GM23338 (cell line): Measurements from ENCODE around the gene IBA57. TPM values are rescaled to one million over a fixed set of nuclear protein-coding genes. Genes with fewer than 3 reads are reported as not detected.

ENCODE experiments used
- ATAC-seq: fragments of 200-7000 bp; cut with Tn5 transposase; 3 replicates; pipeline ENCODE4 v1.9.1; 2020
- DNase-seq: peaks from one replicate; pipeline ENCODE4 v3.0.0-alpha.2; 2015; ENCODE audit warnings: low spot score
- H2AFZ ChIP-seq: fragments of 200-600 bp; sonication (generic); 2 replicates; pipeline ENCODE4 v1.8.0; 2016; ENCODE audit warnings: antibody characterized with exemption, mild to moderate bottlenecking, moderate library complexity
- H3F3A ChIP-seq: fragments of 200-600 bp; sonication (generic); replicated peaks from 2 replicates; pipeline ENCODE4 v1.8.0; 2017; ENCODE audit warnings: antibody characterized with exemption, mixed run types, low read depth
- H3K27ac ChIP-seq: fragments of 200-600 bp; sonication (generic); 2 replicates; pipeline ENCODE4 v1.6.1; 2016; ENCODE audit warnings: low read depth
- H3K27me3 ChIP-seq: fragments of 200-600 bp; sonication (generic); 2 replicates; pipeline ENCODE4 v1.8.0; 2016; ENCODE audit warnings: mild to moderate bottlenecking, mixed run types, moderate library complexity; ENCODE audit not compliant: insufficient read depth
- H3K36me3 ChIP-seq: fragments of 200-600 bp; sonication (generic); 2 replicates; pipeline ENCODE4 v1.8.0; 2016; ENCODE audit warnings: mild to moderate bottlenecking; ENCODE audit not compliant: insufficient read depth
- H3K4me1 ChIP-seq: fragments of 200-600 bp; sonication (generic); 2 replicates; pipeline ENCODE4 v1.8.0; 2016; ENCODE audit warnings: mild to moderate bottlenecking, moderate library complexity; ENCODE audit not compliant: insufficient read depth
- H3K4me2 ChIP-seq: fragments of 200-600 bp; sonication (generic); 2 replicates; pipeline ENCODE4 v1.7.1; 2017; ENCODE audit warnings: mixed run types
- H3K4me3 ChIP-seq: fragments of 200-600 bp; sonication (generic); 2 replicates; pipeline ENCODE4 v1.6.1; 2016; ENCODE audit warnings: mixed run types
- H3K79me2 ChIP-seq: fragments of 200-600 bp; sonication (generic); replicated peaks from 2 replicates; pipeline ENCODE4 v1.8.0; 2017; ENCODE audit warnings: mild to moderate bottlenecking; ENCODE audit not compliant: insufficient read depth
- H3K9me2 ChIP-seq: fragments of 200-600 bp; sonication (generic); 2 replicates; pipeline ENCODE4 v1.8.0; 2017; ENCODE audit not compliant: insufficient read depth
- H4K20me1 ChIP-seq: fragments of 200-600 bp; sonication (generic); replicated peaks from 2 replicates; pipeline ENCODE4 v1.8.0; 2017; ENCODE audit warnings: mild to moderate bottlenecking; ENCODE audit not compliant: insufficient read depth
- H3K27ac Mint-ChIP-seq: 2 replicates; pipeline ENCODE4 v1.8.0; 2020; ENCODE audit warnings: inconsistent platforms, mild to moderate bottlenecking, moderate library complexity, mixed read lengths
- H3K27me3 Mint-ChIP-seq: 3 replicates; pipeline ENCODE4 v1.8.0; 2022; ENCODE audit warnings: low read depth, mild to moderate bottlenecking, moderate library complexity, mixed read lengths, inconsistent platforms; ENCODE audit not compliant: insufficient read depth, poor library complexity
- H3K36me3 Mint-ChIP-seq: 3 replicates; pipeline ENCODE4 v1.8.0; 2021; ENCODE audit warnings: low read depth, mild to moderate bottlenecking, inconsistent platforms, moderate library complexity, mixed read lengths
- H3K4me1 Mint-ChIP-seq: 3 replicates; pipeline ENCODE4 v1.8.0; 2020; ENCODE audit warnings: mild to moderate bottlenecking, inconsistent platforms, mixed read lengths
- H3K4me3 Mint-ChIP-seq: 3 replicates; pipeline ENCODE4 v1.8.0; 2021; ENCODE audit warnings: moderate library complexity, mild to moderate bottlenecking, inconsistent platforms, mixed read lengths
- H3K9me3 Mint-ChIP-seq: 3 replicates; pipeline ENCODE4 v1.8.0; 2020; ENCODE audit warnings: moderate library complexity, mild to moderate bottlenecking, inconsistent platforms, mixed read lengths
- CREB1 ChIP-seq: fragments of 250-450 bp; sonication (Bioruptor Pico); IDR thresholded peaks from 2 replicates; pipeline ENCODE4 v1.5.0; 2020; ENCODE audit warnings: low read depth, mild to moderate bottlenecking, moderate library complexity
- EZH2phosphoT487 ChIP-seq: fragments of 200-600 bp; sonication (generic); IDR thresholded peaks from one replicate; pipeline ENCODE4 v1.8.1; 2018; ENCODE audit warnings: antibody characterized with exemption; ENCODE audit not compliant: unreplicated experiment
- JUNB ChIP-seq: IDR thresholded peaks from one replicate; pipeline ENCODE4 v1.6.1; 2016; ENCODE audit warnings: antibody characterized with exemption; ENCODE audit not compliant: unreplicated experiment
- NANOG ChIP-seq: IDR thresholded peaks from 2 replicates; pipeline ENCODE4 v1.6.1; 2016; ENCODE audit warnings: antibody characterized with exemption, borderline replicate concordance
- POLR2AphosphoS5 ChIP-seq: IDR thresholded peaks from 2 replicates; pipeline ENCODE4 v1.6.1; 2016; ENCODE audit warnings: antibody characterized with exemption, low read depth
- ZNF114 ChIP-seq: fragments of 250-450 bp; sonication (Bioruptor Pico); IDR thresholded peaks from 2 replicates; pipeline ENCODE4 v1.5.0; 2020; ENCODE audit warnings: mild to moderate bottlenecking, moderate library complexity
- ZNF331 ChIP-seq: fragments of 250-450 bp; sonication (Bioruptor Pico); IDR thresholded peaks from 2 replicates; pipeline ENCODE4 v1.5.0; 2020; ENCODE audit warnings: low read depth, mild to moderate bottlenecking, moderate library complexity
- polyA plus RNA-seq: library from polyadenylated mRNA; unstranded; fragments of >200 nt; fragmentation: Nextera tagmentation; extraction: Ambion mirVana; gene quantifications from 2 replicates; pipeline ENCODE4 v1.2.1, GENCODE V29; 2016
- total RNA-seq: library from RNA; depleted of rRNA; stranded (reverse); fragments of >200 nt; shearing (Covaris generic); gene quantifications from 2 replicates; pipeline ENCODE4 v1.2.3, GENCODE V29; 2014
- TF ChIP-seq, protein P1 (sequence below): fragments of 250-450 bp; sonication (Bioruptor Pico); IDR thresholded peaks from 2 replicates; pipeline ENCODE4 v1.5.0; 2020; ENCODE audit warnings: mild to moderate bottlenecking, moderate library complexity
- TF ChIP-seq, protein P2 (sequence below): IDR thresholded peaks from one replicate; pipeline ENCODE4 v1.6.1; 2018; ENCODE audit warnings: antibody characterized with exemption; ENCODE audit not compliant: unreplicated experiment
- TF ChIP-seq, protein P3 (sequence below), 2 experiments: fragments of 200-600 bp in 1 of 2; sonication (generic) in 1 of 2; conservative IDR thresholded peaks; 2 replicates each; pipeline versions ENCODE4 v1.5.1 to v1.6.1; 2016 to 2017; ENCODE audit warnings: antibody characterized with exemption in 2 of 2, low read depth in 2 of 2, mild to moderate bottlenecking in 2 of 2, moderate library complexity in 1 of 2

IBA57 gene
- total and polyA plus RNA-seq, 2 experiments from 2014 or later, result 1.1 to 10.3 TPM

DNA sequence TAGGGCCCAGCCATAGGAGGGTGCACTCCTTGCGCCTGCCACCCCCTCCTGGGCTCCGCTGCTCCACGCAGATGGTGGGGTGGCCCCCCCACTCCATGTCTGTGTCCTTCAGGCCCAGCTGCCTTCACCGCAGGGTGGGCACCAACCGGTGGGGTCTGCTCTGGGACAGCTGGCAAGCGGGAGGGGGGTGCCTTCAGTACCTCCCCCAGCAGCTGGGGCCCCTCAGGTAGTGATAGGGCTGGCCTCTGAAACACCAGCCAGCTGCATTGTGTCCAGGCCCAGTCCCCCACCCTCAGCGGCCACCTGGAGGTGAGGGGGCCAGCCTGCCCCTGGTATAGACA, 15.5 kb upstream of the IBA57 start (continued):
- TF ChIP-seq, protein P1, sequence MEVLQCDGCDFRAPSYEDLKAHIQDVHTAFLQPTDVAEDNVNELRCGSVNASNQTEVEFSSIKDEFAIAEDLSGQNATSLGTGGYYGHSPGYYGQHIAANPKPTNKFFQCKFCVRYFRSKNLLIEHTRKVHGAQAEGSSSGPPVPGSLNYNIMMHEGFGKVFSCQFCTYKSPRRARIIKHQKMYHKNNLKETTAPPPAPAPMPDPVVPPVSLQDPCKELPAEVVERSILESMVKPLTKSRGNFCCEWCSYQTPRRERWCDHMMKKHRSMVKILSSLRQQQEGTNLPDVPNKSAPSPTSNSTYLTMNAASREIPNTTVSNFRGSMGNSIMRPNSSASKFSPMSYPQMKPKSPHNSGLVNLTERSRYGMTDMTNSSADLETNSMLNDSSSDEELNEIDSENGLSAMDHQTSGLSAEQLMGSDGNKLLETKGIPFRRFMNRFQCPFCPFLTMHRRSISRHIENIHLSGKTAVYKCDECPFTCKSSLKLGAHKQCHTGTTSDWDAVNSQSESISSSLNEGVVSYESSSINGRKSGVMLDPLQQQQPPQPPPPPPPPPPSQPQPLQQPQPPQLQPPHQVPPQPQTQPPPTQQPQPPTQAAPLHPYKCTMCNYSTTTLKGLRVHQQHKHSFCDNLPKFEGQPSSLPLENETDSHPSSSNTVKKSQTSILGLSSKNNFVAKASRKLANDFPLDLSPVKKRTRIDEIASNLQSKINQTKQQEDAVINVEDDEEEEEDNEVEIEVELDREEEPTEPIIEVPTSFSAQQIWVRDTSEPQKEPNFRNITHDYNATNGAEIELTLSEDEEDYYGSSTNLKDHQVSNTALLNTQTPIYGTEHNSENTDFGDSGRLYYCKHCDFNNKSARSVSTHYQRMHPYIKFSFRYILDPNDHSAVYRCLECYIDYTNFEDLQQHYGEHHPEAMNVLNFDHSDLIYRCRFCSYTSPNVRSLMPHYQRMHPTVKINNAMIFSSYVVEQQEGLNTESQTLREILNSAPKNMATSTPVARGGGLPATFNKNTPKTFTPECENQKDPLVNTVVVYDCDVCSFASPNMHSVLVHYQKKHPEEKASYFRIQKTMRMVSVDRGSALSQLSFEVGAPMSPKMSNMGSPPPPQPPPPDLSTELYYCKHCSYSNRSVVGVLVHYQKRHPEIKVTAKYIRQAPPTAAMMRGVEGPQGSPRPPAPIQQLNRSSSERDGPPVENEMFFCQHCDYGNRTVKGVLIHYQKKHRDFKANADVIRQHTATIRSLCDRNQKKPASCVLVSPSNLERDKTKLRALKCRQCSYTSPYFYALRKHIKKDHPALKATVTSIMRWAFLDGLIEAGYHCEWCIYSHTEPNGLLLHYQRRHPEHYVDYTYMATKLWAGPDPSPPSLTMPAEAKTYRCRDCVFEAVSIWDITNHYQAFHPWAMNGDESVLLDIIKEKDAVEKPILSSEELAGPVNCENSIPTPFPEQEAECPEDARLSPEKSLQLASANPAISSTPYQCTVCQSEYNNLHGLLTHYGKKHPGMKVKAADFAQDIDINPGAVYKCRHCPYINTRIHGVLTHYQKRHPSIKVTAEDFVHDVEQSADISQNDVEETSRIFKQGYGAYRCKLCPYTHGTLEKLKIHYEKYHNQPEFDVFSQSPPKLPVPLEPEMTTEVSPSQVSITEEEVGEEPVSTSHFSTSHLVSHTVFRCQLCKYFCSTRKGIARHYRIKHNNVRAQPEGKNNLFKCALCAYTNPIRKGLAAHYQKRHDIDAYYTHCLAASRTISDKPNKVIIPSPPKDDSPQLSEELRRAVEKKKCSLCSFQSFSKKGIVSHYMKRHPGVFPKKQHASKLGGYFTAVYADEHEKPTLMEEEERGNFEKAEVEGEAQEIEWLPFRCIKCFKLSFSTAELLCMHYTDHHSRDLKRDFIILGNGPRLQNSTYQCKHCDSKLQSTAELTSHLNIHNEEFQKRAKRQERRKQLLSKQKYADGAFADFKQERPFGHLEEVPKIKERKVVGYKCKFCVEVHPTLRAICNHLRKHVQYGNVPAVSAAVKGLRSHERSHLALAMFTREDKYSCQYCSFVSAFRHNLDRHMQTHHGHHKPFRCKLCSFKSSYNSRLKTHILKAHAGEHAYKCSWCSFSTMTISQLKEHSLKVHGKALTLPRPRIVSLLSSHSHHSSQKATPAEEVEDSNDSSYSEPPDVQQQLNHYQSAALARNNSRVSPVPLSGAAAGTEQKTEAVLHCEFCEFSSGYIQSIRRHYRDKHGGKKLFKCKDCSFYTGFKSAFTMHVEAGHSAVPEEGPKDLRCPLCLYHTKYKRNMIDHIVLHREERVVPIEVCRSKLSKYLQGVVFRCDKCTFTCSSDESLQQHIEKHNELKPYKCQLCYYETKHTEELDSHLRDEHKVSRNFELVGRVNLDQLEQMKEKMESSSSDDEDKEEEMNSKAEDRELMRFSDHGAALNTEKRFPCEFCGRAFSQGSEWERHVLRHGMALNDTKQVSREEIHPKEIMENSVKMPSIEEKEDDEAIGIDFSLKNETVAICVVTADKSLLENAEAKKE (CRISPR knock-in tag), result no peak
- TF ChIP-seq ZNF114 (CRISPR knock-in tag) (no peak), CREB1 (no peak)
- TF ChIP-seq, protein P2, sequence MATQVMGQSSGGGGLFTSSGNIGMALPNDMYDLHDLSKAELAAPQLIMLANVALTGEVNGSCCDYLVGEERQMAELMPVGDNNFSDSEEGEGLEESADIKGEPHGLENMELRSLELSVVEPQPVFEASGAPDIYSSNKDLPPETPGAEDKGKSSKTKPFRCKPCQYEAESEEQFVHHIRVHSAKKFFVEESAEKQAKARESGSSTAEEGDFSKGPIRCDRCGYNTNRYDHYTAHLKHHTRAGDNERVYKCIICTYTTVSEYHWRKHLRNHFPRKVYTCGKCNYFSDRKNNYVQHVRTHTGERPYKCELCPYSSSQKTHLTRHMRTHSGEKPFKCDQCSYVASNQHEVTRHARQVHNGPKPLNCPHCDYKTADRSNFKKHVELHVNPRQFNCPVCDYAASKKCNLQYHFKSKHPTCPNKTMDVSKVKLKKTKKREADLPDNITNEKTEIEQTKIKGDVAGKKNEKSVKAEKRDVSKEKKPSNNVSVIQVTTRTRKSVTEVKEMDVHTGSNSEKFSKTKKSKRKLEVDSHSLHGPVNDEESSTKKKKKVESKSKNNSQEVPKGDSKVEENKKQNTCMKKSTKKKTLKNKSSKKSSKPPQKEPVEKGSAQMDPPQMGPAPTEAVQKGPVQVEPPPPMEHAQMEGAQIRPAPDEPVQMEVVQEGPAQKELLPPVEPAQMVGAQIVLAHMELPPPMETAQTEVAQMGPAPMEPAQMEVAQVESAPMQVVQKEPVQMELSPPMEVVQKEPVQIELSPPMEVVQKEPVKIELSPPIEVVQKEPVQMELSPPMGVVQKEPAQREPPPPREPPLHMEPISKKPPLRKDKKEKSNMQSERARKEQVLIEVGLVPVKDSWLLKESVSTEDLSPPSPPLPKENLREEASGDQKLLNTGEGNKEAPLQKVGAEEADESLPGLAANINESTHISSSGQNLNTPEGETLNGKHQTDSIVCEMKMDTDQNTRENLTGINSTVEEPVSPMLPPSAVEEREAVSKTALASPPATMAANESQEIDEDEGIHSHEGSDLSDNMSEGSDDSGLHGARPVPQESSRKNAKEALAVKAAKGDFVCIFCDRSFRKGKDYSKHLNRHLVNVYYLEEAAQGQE, result no peak

DNA sequence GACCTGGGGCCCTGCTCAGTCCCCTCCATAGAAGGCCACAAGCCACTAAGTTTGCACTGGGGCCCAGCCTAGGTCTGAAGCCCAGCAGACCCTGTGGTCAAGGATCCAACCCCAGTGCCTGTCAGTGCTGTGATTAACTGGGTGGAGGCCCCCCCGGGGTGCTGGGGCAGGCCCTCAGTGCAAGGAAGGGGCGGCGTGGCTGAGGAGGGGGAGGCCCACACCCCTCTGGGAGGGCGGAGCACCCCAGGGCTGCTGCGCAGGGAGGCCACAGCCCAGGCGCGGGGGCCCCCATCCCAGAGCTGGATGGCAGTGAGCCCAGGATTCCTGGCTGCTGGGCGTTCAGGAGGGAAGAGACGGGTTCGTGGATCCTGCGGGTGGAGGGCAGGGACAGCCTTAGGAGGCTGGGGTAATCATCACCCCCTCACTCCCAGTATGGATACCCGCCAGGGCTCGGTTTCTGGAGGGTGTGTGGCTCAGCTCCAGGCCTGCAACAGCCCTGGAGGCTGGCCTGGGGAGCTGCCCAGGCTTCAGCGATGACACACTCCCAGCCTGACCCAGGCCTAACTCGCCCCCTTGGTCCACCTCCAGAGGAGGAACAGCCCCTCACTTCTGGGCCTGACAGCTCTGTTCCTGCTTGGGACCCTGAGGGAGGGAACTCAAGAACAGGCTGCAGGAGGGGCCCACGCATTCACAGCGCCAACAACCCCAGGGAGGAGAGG, 15.0 kb upstream of the IBA57 start:
- H4K20me1 ChIP-seq, result no peaks in the 10 kb centered on the region
- H3K27ac Mint-ChIP-seq, result no peak overlapping the region
- ATAC-seq (no peak; the same call in 2 of the 3 replicates), DNase-seq (no peak)
- no peaks in the 10 kb centered on the region; the same call in 2 of the 3 replicates for H3K36me3 Mint-ChIP-seq
- H3K9me2 ChIP-seq, result no peaks in the 10 kb centered on the region
- H3K4me2 ChIP-seq, result no peak overlapping the region
- H3K4me3 Mint-ChIP-seq, result no peak overlapping the region
- H3K27me3 ChIP-seq, result no peaks in the 10 kb centered on the region
- H3K27ac ChIP-seq, result no peak overlapping the region
- no peak overlapping the region for H3K4me3 ChIP-seq
- peaks cover 3% of the 10 kb centered on the region; the same call in 2 of the 3 replicates for H3K4me1 Mint-ChIP-seq
- no peak overlapping the region for H2AFZ ChIP-seq
- no peaks in the 10 kb centered on the region for H3K79me2 ChIP-seq
- no peaks in the 10 kb centered on the region for H3K36me3 ChIP-seq
- no peaks in the 10 kb centered on the region for H3K9me3 Mint-ChIP-seq
- H3F3A ChIP-seq, result no peaks in the 10 kb centered on the region
- peaks cover 16% of the 10 kb centered on the region for H3K27me3 Mint-ChIP-seq
- H3K4me1 ChIP-seq, result no peaks in the 10 kb centered on the region
- TF ChIP-seq POLR2AphosphoS5, result no peak
- no peak for TF ChIP-seq EZH2phosphoT487
- TF ChIP-seq, protein P3, sequence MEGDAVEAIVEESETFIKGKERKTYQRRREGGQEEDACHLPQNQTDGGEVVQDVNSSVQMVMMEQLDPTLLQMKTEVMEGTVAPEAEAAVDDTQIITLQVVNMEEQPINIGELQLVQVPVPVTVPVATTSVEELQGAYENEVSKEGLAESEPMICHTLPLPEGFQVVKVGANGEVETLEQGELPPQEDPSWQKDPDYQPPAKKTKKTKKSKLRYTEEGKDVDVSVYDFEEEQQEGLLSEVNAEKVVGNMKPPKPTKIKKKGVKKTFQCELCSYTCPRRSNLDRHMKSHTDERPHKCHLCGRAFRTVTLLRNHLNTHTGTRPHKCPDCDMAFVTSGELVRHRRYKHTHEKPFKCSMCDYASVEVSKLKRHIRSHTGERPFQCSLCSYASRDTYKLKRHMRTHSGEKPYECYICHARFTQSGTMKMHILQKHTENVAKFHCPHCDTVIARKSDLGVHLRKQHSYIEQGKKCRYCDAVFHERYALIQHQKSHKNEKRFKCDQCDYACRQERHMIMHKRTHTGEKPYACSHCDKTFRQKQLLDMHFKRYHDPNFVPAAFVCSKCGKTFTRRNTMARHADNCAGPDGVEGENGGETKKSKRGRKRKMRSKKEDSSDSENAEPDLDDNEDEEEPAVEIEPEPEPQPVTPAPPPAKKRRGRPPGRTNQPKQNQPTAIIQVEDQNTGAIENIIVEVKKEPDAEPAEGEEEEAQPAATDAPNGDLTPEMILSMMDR (conservative IDR thresholded peaks at IDR 0.05; ENCODE audit: low read depth in 2 of 2), result no peak
- no peak for TF ChIP-seq ZNF114 (CRISPR knock-in tag)
- no peak for TF ChIP-seq NANOG
- TF ChIP-seq ZNF331 (CRISPR knock-in tag), result no peak
- TF ChIP-seq JUNB, result no peak
